ENCODE data around the gene SV2A. TPM values are rescaled to one million over a fixed set of nuclear protein-coding genes. Genes with fewer than 3 reads are reported as not detected.
A peak's percentile ranks its signal among the peaks of the same experiment; 100 is the strongest.
"Not testable (repeated sequence)": the region's sequence is repeated elsewhere in the genome, so short reads cannot be mapped to it uniquely, and the experiment has no call there.

Gene SV2A
- total RNA-seq, 1 donor from 2014 or later: 1.7 TPM

- TF ChIP-seq CTCF (IDR thresholded peaks at IDR 0.05): no peak
- no peak for DNase-seq
- intact Hi-C loops (cut with DNase I): no loop called here
- H3K9me3 ChIP-seq: no peaks in the 10 kb centered on the region
- H3K4me1 ChIP-seq: peaks cover 22% of the 10 kb centered on the region
- H3K36me3 ChIP-seq: peaks cover 64% of the 10 kb centered on the region
- no peak overlapping the region for H3K4me3 ChIP-seq
- peak overlapping the region; percentile 70 for H3K27ac ChIP-seq
- H3K27me3 ChIP-seq: no peaks in the 10 kb centered on the region
- ATAC-seq: no peak
Measured at GRCh38 chr1:149962736-149963135, 45.1 kb upstream of the SV2A start.

- Histone ChIP-seq H3K9me3 (no peaks in the 10 kb centered on the region), H3K27ac (peak overlapping the region; percentile 70), H3K4me3 (no peak overlapping the region), H3K36me3 (peaks cover 63% of the 10 kb centered on the region), H3K4me1 (peaks cover 22% of the 10 kb centered on the region), H3K27me3 (no peaks in the 10 kb centered on the region)
- peak; percentile 84 for TF ChIP-seq CTCF (IDR thresholded peaks at IDR 0.05)
- DNase-seq (no peak), ATAC-seq (peak; percentile 98)
- intact Hi-C loops (cut with DNase I): no loop called here
Measured at GRCh38 chr1:149962039-149962647, 44.5 kb upstream of the SV2A start.

- H3K27me3 ChIP-seq, H3K27ac ChIP-seq, ATAC-seq, H3K4me3 ChIP-seq, DNase-seq, H3K9me3 ChIP-seq, H3K4me1 ChIP-seq: not testable (repeated sequence)
- intact Hi-C loops (cut with DNase I): loop anchor here (5.0 kb wide), 1 partner anchor 100 kb away; no protein-coding TSS in a partner anchor
- peaks cover 33% of the 10 kb centered on the region for H3K36me3 ChIP-seq
Measured at GRCh38 chr1:149957548-149957947, 39.9 kb upstream of the SV2A start.

GRCh38 chr1:149949911-149950310 lies 32.3 kb upstream of the SV2A start:
- TF ChIP-seq CTCF (IDR thresholded peaks at IDR 0.05): no peak
- Histone ChIP-seq H3K27ac (no peak overlapping the region), H3K36me3 (peaks cover 52% of the 10 kb centered on the region), H3K27me3 (no peaks in the 10 kb centered on the region), H3K9me3 (no peaks in the 10 kb centered on the region), H3K4me3 (no peak overlapping the region), H3K4me1 (no peaks in the 10 kb centered on the region)
- DNase-seq: no peak
- intact Hi-C loops (cut with DNase I): no loop called here
- ATAC-seq: no peak

- H3K4me1 ChIP-seq: no peaks in the 10 kb centered on the region
- intact Hi-C loops (cut with DNase I): no loop called here
- H3K4me3 ChIP-seq: no peak overlapping the region
- H3K9me3 ChIP-seq: no peaks in the 10 kb centered on the region
- H3K27me3 ChIP-seq: no peaks in the 10 kb centered on the region
- DNase-seq (no peak), ATAC-seq (no peak)
- peaks cover 63% of the 10 kb centered on the region for H3K36me3 ChIP-seq
- no peak overlapping the region for H3K27ac ChIP-seq
- TF ChIP-seq CTCF (IDR thresholded peaks at IDR 0.05): no peak
Measured at GRCh38 chr1:149945206-149945605, 27.6 kb upstream of the SV2A start.

- Histone ChIP-seq H3K4me3 (no peak overlapping the region), H3K4me1 (peaks cover 16% of the 10 kb centered on the region), H3K27me3 (no peaks in the 10 kb centered on the region), H3K9me3 (no peaks in the 10 kb centered on the region), H3K36me3 (peaks cover 40% of the 10 kb centered on the region), H3K27ac (peak overlapping the region; percentile 24)
- intact Hi-C loops (cut with DNase I): no loop called here
- no peak for ATAC-seq
- no peak for DNase-seq
- TF ChIP-seq CTCF (IDR thresholded peaks at IDR 0.05): no peak
Measured at GRCh38 chr1:149942885-149943284, 25.2 kb upstream of the SV2A start.
